Vagina (tissue), 2 donors: ENCODE data around the gene FOXD2. TPM values are rescaled to one million over a fixed set of nuclear protein-coding genes. Genes with fewer than 3 reads are reported as not detected.

Source experiments
- DNase-seq, 2 donors: peaks; one replicate each; pipeline ENCODE4 v3.0.0-alpha.2; 2017; ENCODE audit errors: extremely low spot score in 2 of 2
- H3K27ac ChIP-seq: fragments of 200-600 bp; sonication (generic); one replicate; pipeline ENCODE4 v1.5.1; 2019
- H3K27me3 ChIP-seq: fragments of 200-600 bp; sonication (generic); one replicate; pipeline ENCODE4 v1.5.1; 2019
- H3K36me3 ChIP-seq, 2 donors: fragments of 200-600 bp; sonication (generic); one replicate each; pipeline ENCODE4 v1.5.1; 2017 to 2019
- H3K4me1 ChIP-seq: fragments of 200-600 bp; sonication (generic); one replicate; pipeline ENCODE4 v1.5.1; 2019
- H3K4me3 ChIP-seq, 2 donors: fragments of 200-600 bp; sonication (generic); 1 replicate in 1 of 2; 2 replicates in 1 of 2; pipeline ENCODE4 v1.5.1; 2016 to 2019
- H3K9me3 ChIP-seq: fragments of 200-600 bp; sonication (generic); one replicate; pipeline ENCODE4 v1.5.1; 2019
- POLR2A ChIP-seq, 2 donors: fragments of 450-650 bp; IDR thresholded peaks; one replicate each; pipeline ENCODE4 v1.6.1; 2017; ENCODE audit warnings: antibody characterized with exemption in 2 of 2, mild to moderate bottlenecking in 2 of 2, moderate library complexity in 2 of 2
- POLR2AphosphoS5 ChIP-seq, 2 donors: sonication (generic); formaldehyde crosslinking; IDR thresholded peaks; one replicate each; pipeline ENCODE4 v1.9.0; 2017; ENCODE audit warnings: antibody characterized with exemption in 2 of 2, mild to moderate bottlenecking in 2 of 2, low read depth in 1 of 2; ENCODE audit not compliant: insufficient read depth in 1 of 2
- intact Hi-C: fragments of 100-400 bp; cut with DNase I; formaldehyde crosslinking; loops from one replicate; pipeline ENCODE4 v1.15.1; 2023
- total RNA-seq: library from RNA; depleted of rRNA; stranded (reverse); fragments of >200 nt; gene quantifications from one replicate; pipeline ENCODE4 v1.2.3, GENCODE V29; 2016
- TF ChIP-seq, protein P1 (sequence below), 3 experiments: fragments of 450-650 bp in 2 of 3; fragments of 200-600 bp in 1 of 3; sonication (generic) in 1 of 3; IDR thresholded peaks; one replicate each; pipeline ENCODE4 v1.5.1; 2017 to 2019; ENCODE audit warnings: antibody characterized with exemption in 3 of 3, mild to moderate bottlenecking in 2 of 3, moderate library complexity in 2 of 3

Gene FOXD2
- total RNA-seq, 1 donor from 2014 or later: 0.98 TPM

- H3K27ac ChIP-seq: no peak overlapping the region
- TF ChIP-seq, protein P1, sequence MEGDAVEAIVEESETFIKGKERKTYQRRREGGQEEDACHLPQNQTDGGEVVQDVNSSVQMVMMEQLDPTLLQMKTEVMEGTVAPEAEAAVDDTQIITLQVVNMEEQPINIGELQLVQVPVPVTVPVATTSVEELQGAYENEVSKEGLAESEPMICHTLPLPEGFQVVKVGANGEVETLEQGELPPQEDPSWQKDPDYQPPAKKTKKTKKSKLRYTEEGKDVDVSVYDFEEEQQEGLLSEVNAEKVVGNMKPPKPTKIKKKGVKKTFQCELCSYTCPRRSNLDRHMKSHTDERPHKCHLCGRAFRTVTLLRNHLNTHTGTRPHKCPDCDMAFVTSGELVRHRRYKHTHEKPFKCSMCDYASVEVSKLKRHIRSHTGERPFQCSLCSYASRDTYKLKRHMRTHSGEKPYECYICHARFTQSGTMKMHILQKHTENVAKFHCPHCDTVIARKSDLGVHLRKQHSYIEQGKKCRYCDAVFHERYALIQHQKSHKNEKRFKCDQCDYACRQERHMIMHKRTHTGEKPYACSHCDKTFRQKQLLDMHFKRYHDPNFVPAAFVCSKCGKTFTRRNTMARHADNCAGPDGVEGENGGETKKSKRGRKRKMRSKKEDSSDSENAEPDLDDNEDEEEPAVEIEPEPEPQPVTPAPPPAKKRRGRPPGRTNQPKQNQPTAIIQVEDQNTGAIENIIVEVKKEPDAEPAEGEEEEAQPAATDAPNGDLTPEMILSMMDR (IDR thresholded peaks at IDR 0.05): no peak
- TF ChIP-seq POLR2AphosphoS5 (IDR thresholded peaks at IDR 0.05; ENCODE audit: insufficient read depth in 1 of 2, low read depth in 1 of 2) (no peak), POLR2A (IDR thresholded peaks at IDR 0.05) (no peak)
- DNase-seq: no peak
- intact Hi-C loops: no loop called here
- peaks cover 33% of the 10 kb centered on the region for H3K4me1 ChIP-seq
- no peaks in the 10 kb centered on the region for H3K9me3 ChIP-seq
- H3K27me3 ChIP-seq: peaks cover 25% of the 10 kb centered on the region
- H3K36me3 ChIP-seq: no peaks in the 10 kb centered on the region
- no peak overlapping the region for H3K4me3 ChIP-seq
Measured at GRCh38 chr1:47440599-47441081, 2.8 kb downstream of the FOXD2 start.

DNA sequence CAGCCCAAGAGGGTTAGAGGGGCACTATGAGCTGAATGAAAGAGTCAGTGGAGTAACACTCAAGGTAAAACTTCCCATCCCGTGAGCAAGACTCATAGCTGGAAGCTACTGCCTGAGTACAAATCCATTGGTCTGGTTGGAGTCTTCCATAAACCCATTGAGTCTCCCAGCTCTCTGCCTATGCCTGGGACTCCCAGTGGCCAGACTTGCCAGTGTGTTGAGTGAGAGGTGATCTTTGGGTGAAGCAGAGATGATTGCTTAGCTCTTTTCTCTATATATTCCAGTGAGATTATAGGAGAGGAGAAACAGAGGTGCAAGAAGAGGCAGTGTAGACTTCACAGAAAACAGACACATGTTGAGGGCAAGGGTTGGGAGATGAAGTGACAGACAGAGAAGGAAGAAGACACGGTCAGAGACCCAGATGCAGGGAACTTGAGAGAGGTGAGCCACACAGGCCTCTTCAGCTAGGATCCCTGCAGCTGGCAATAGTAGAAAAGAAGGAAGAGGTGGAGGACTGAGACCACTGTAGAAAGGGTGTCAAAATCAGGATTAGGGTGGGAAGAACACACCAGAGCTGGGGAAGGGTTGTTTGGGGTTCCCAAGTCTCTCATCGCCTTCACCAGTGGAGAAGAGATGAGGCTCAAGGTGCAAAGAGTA, 3.7 kb downstream of the FOXD2 start:
- Histone ChIP-seq H3K27ac (no peak overlapping the region), H3K4me3 (no peak overlapping the region), H3K4me1 (peaks cover 24% of the 10 kb centered on the region), H3K27me3 (peaks cover 29% of the 10 kb centered on the region), H3K36me3 (no peaks in the 10 kb centered on the region), H3K9me3 (no peaks in the 10 kb centered on the region)
- intact Hi-C loops: no loop called here
- TF ChIP-seq POLR2A (IDR thresholded peaks at IDR 0.05) (no peak), POLR2AphosphoS5 (IDR thresholded peaks at IDR 0.05; ENCODE audit: insufficient read depth in 1 of 2, low read depth in 1 of 2) (no peak)
- TF ChIP-seq, protein P1 (IDR thresholded peaks at IDR 0.05): no peak
- no peak for DNase-seq

GRCh38 chr1:47442202-47442601, 4.4 kb downstream of the FOXD2 start:
- Histone ChIP-seq H3K36me3 (no peaks in the 10 kb centered on the region), H3K27me3 (peaks cover 29% of the 10 kb centered on the region), H3K27ac (no peak overlapping the region), H3K4me1 (peaks cover 18% of the 10 kb centered on the region), H3K4me3 (no peak overlapping the region), H3K9me3 (no peaks in the 10 kb centered on the region)
- no peak for DNase-seq
- intact Hi-C loops: no loop called here
- TF ChIP-seq, protein P1 (IDR thresholded peaks at IDR 0.05): no peak
- TF ChIP-seq POLR2AphosphoS5 (IDR thresholded peaks at IDR 0.05; ENCODE audit: insufficient read depth in 1 of 2, low read depth in 1 of 2) (no peak), POLR2A (IDR thresholded peaks at IDR 0.05) (no peak)

DNA sequence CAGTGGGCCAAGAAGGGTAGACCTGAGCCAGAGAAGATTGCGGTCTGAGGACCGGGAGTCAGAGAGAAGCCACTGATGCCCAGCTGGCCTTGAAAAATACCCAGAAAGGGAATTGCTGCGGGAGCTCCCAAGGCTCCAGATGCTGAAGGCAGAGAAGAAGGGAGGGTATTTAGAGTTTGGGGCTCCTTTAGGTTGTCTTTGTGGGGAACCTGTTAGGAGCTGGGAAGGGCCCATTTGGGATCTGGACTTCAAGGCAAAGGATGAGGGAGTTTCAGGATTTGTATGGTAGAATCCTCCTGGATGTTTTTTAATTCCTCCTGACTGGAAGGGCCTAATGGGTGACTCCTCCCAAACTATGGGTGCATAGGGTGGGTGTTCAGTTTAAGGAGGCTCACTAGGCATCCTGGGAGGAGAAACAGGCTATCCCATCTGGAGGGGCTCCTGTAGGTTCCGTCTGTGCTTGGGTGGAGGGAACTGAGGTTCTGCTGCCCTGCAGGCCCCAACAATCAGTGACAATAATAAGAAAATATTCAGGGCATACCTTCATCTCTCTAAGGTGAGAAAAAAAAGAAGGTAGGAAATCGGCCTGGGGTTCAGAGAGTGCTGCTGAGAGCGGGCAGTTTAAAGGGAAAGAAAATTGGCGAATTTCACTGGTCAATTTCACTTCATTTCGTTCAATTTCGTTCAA, 5.1 kb downstream of the FOXD2 start:
- Histone ChIP-seq H3K36me3 (no peaks in the 10 kb centered on the region), H3K27me3 (peaks cover 29% of the 10 kb centered on the region), H3K27ac (no peak overlapping the region), H3K4me1 (peaks cover 16% of the 10 kb centered on the region), H3K4me3 (no peak overlapping the region), H3K9me3 (no peaks in the 10 kb centered on the region)
- no peak for DNase-seq
- intact Hi-C loops: no loop called here
- TF ChIP-seq, protein P1 (IDR thresholded peaks at IDR 0.05): no peak
- TF ChIP-seq POLR2AphosphoS5 (IDR thresholded peaks at IDR 0.05; ENCODE audit: insufficient read depth in 1 of 2, low read depth in 1 of 2): no peak
- TF ChIP-seq POLR2A (IDR thresholded peaks at IDR 0.05): no peak
